ENCODE results near the gene ENPP7. TPM values are rescaled to one million over a fixed set of nuclear protein-coding genes. Genes with fewer than 3 reads are reported as not detected.

The ENPP7 gene
- total RNA-seq, 2 donors from 2014 or later = not detected

DNA sequence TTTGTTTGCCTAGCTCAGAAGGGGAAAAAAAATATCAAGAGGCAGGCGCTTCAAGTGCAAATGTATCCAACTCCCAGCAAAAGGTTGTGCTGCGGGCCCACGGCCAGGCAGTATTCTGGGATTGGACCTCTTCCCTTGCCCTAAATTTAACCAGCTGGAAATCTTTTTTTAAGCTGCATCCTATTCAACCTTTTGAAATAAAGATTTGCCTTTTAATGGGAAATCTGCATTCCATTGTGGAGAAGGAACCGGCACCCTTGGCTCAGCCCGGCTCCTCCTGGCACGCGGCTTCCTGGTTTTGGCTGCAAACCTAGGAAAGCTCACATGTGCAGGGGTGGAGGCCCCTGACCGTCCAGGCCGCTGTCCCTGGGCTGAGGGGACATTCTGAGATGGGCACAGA lies 38.8 kb upstream of the ENPP7 start:
- Histone ChIP-seq H3K27ac (no peak overlapping the region), H3K4me3 (no peak overlapping the region), H3K9me3 (no peaks in the 10 kb centered on the region), H3K4me1 (ENCODE audit: control insufficient read depth in 1 of 2, low read depth in 2 of 2) (peaks cover 12 to 25% of the 10 kb centered on the region in 2 donors), H3K27me3 (replicated peaks; ENCODE audit: insufficient read depth) (no peaks in the 10 kb centered on the region), H3K36me3 (no peaks in the 10 kb centered on the region)
- TF ChIP-seq CTCF (IDR thresholded peaks at IDR 0.05) = no peak
- DNase-seq (ENCODE audit: low spot score) (no peak), ATAC-seq (ENCODE audit: insufficient number of reproducible peaks, low FRiP score, low read depth) (no peak)

DNA sequence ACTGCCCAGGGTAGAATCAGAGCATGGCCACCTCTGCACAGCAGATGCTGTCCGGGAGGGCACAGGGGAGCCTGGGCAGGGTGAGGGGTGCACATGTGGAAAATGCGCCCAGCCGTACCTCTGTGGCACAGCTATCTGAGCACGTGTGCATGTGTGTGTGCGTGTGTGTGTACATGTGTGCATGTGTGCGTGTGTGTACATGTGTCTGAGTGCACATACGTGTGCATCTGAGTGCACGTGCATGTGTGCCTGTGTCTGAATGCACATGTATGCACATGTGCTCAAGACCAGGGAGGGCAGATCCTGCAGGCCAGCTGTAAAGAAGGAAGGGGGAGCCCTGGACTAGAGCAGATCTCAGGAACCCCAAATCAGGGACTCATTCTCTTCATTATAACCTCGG lies 37.3 kb upstream of the ENPP7 start:
- peaks cover 12 to 29% of the 10 kb centered on the region in 2 donors for H3K4me1 ChIP-seq (ENCODE audit: control insufficient read depth in 1 of 2, low read depth in 2 of 2)
- no peak overlapping the region for H3K4me3 ChIP-seq
- no peaks in the 10 kb centered on the region for H3K27me3 ChIP-seq (replicated peaks; ENCODE audit: insufficient read depth)
- no peaks in the 10 kb centered on the region for H3K9me3 ChIP-seq
- no peaks in the 10 kb centered on the region for H3K36me3 ChIP-seq
- TF ChIP-seq CTCF (IDR thresholded peaks at IDR 0.05) = no peak
- DNase-seq (ENCODE audit: low spot score) = no peak
- no peak for ATAC-seq (ENCODE audit: insufficient number of reproducible peaks, low FRiP score, low read depth)
- H3K27ac ChIP-seq = no peak overlapping the region

DNA sequence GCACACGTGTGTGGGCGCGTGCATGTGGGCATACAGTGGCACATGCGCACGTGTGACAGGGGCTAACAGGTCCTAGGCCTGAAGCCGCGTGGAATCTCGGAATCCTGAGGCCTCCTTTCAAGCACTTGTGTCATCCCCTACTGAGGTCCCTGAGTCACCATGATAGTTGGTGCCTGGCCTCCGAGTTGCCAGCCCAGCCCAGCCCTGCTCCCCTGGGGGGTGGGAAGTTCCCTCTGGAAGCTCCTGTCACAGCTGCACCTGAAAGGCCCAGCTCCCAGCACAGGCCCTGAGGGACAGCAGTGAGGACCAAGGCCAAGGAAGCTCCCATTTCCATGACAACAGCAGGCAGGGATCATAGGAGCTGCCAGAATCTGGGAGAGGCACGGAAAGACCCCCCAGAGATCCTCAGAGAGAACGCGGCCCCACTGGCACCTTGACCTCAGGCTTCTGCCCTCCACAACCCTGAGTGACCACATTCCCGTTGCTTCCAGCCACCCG lies 35.4 kb upstream of the ENPP7 start:
- DNase-seq (ENCODE audit: low spot score) = no peak
- Histone ChIP-seq H3K36me3 (no peaks in the 10 kb centered on the region), H3K9me3 (no peaks in the 10 kb centered on the region), H3K27ac (no peak overlapping the region), H3K4me3 (no peak overlapping the region), H3K27me3 (replicated peaks; ENCODE audit: insufficient read depth) (no peaks in the 10 kb centered on the region), H3K4me1 (ENCODE audit: control insufficient read depth in 1 of 2, low read depth in 2 of 2) (peaks cover 12 to 33% of the 10 kb centered on the region in 2 donors)
- no peak for ATAC-seq (ENCODE audit: insufficient number of reproducible peaks, low FRiP score, low read depth)
- TF ChIP-seq CTCF (IDR thresholded peaks at IDR 0.05) = no peak

GRCh38 chr17:79695797-79696609 lies 34.7 kb upstream of the ENPP7 start:
- Histone ChIP-seq H3K4me3 (no peak overlapping the region), H3K27ac (no peak overlapping the region), H3K4me1 (ENCODE audit: control insufficient read depth in 1 of 2, low read depth in 2 of 2) (peaks cover 12 to 33% of the 10 kb centered on the region in 2 donors), H3K36me3 (no peaks in the 10 kb centered on the region), H3K27me3 (replicated peaks; ENCODE audit: insufficient read depth) (no peaks in the 10 kb centered on the region), H3K9me3 (no peaks in the 10 kb centered on the region)
- no peak for TF ChIP-seq CTCF (IDR thresholded peaks at IDR 0.05)
- DNase-seq (ENCODE audit: low spot score) = no peak
- no peak for ATAC-seq (ENCODE audit: insufficient number of reproducible peaks, low FRiP score, low read depth)

- Histone ChIP-seq H3K9me3 (no peaks in the 10 kb centered on the region), H3K4me1 (ENCODE audit: control insufficient read depth in 1 of 2, low read depth in 2 of 2) (peaks cover 9 to 27% of the 10 kb centered on the region in 2 donors), H3K27me3 (replicated peaks; ENCODE audit: insufficient read depth) (no peaks in the 10 kb centered on the region), H3K27ac (no peak overlapping the region), H3K4me3 (no peak overlapping the region), H3K36me3 (no peaks in the 10 kb centered on the region)
- TF ChIP-seq CTCF (IDR thresholded peaks at IDR 0.05) = no peak
- no peak for DNase-seq (ENCODE audit: low spot score)
- no peak for ATAC-seq (ENCODE audit: insufficient number of reproducible peaks, low FRiP score, low read depth)
Measured at GRCh38 chr17:79696610-79696982, 34.1 kb upstream of the ENPP7 start.

Measured in thoracic aorta (tissue), 2 donors.